Measurements from ENCODE around the gene GPR15LG.
"Not testable (repeated sequence)": the region's sequence is repeated elsewhere in the genome, so short reads cannot be mapped to it uniquely, and the experiment has no call there.

GPR15LG gene

GRCh38 chr10:84178160-84178609 lies 4.6 kb downstream of the GPR15LG start:
- Histone ChIP-seq H3K4me3 (ENCODE audit: low read depth, low read length) (no peak overlapping the region), H3K9ac (ENCODE audit: low read depth, low read length) (no peak overlapping the region), H3K27me3 (ENCODE audit: control insufficient read depth, insufficient read depth, low read length) (no peaks in the 10 kb centered on the region), H3K4me1 (ENCODE audit: control insufficient read depth, insufficient read depth, low read length) (peaks cover 7% of the 10 kb centered on the region; the same call in 1 of the 2 replicates), H3K27ac (ENCODE audit: low read depth, low read length) (no peak overlapping the region), H3K36me3 (ENCODE audit: control insufficient read depth, insufficient read depth, low read length) (no peaks in the 10 kb centered on the region), H3K9me3 (ENCODE audit: control insufficient read depth, insufficient read depth, low read length) (no peaks in the 10 kb centered on the region)

- peaks cover 7% of the 10 kb centered on the region; the same call in 1 of the 2 replicates for H3K4me1 ChIP-seq (ENCODE audit: control insufficient read depth, insufficient read depth, low read length)
- H3K36me3 ChIP-seq (ENCODE audit: control insufficient read depth, insufficient read depth, low read length), result no peaks in the 10 kb centered on the region
- no peaks in the 10 kb centered on the region for H3K9me3 ChIP-seq (ENCODE audit: control insufficient read depth, insufficient read depth, low read length)
- H3K9ac ChIP-seq (ENCODE audit: low read depth, low read length), result no peak overlapping the region
- H3K27ac ChIP-seq (ENCODE audit: low read depth, low read length), result no peak overlapping the region
- no peak overlapping the region for H3K4me3 ChIP-seq (ENCODE audit: low read depth, low read length)
- no peaks in the 10 kb centered on the region for H3K27me3 ChIP-seq (ENCODE audit: control insufficient read depth, insufficient read depth, low read length)
Observed at GRCh38 chr10:84179059-84179710, 5.6 kb downstream of the GPR15LG start.

- not testable (repeated sequence) for H3K9me3 ChIP-seq (ENCODE audit: control insufficient read depth, insufficient read depth, low read length); H3K4me3 ChIP-seq (ENCODE audit: low read depth, low read length)
Observed at GRCh38 chr10:84180386-84180785, 6.8 kb downstream of the GPR15LG start.

GRCh38 chr10:84181631-84182030 lies 8.0 kb downstream of the GPR15LG start:
- H3K27me3 ChIP-seq (ENCODE audit: control insufficient read depth, insufficient read depth, low read length), result no peaks in the 10 kb centered on the region
- no peak overlapping the region for H3K9ac ChIP-seq (ENCODE audit: low read depth, low read length)
- no peak overlapping the region for H3K4me3 ChIP-seq (ENCODE audit: low read depth, low read length)
- no peaks in the 10 kb centered on the region for H3K9me3 ChIP-seq (ENCODE audit: control insufficient read depth, insufficient read depth, low read length)
- no peak overlapping the region for H3K27ac ChIP-seq (ENCODE audit: low read depth, low read length)
- H3K4me1 ChIP-seq (ENCODE audit: control insufficient read depth, insufficient read depth, low read length), result peaks cover 7% of the 10 kb centered on the region; the same call in 1 of the 2 replicates
- no peaks in the 10 kb centered on the region for H3K36me3 ChIP-seq (ENCODE audit: control insufficient read depth, insufficient read depth, low read length)

More at GRCh38 chr10:84180386-84180785, 6.8 kb downstream of the GPR15LG start:
- H3K27me3 ChIP-seq (ENCODE audit: control insufficient read depth, insufficient read depth, low read length); H3K27ac ChIP-seq (ENCODE audit: low read depth, low read length); H3K36me3 ChIP-seq (ENCODE audit: control insufficient read depth, insufficient read depth, low read length); H3K4me1 ChIP-seq (ENCODE audit: control insufficient read depth, insufficient read depth, low read length); H3K9ac ChIP-seq (ENCODE audit: low read depth, low read length): not testable (repeated sequence)

GRCh38 chr10:84184517-84184916 lies 10.9 kb downstream of the GPR15LG start:
- H3K36me3 ChIP-seq (ENCODE audit: control insufficient read depth, insufficient read depth, low read length), result no peaks in the 10 kb centered on the region
- no peak overlapping the region for H3K4me3 ChIP-seq (ENCODE audit: low read depth, low read length)
- no peak overlapping the region for H3K27ac ChIP-seq (ENCODE audit: low read depth, low read length)
- peaks cover under 1% of the 10 kb centered on the region; the same call in 1 of the 2 replicates for H3K4me1 ChIP-seq (ENCODE audit: control insufficient read depth, insufficient read depth, low read length)
- no peaks in the 10 kb centered on the region for H3K9me3 ChIP-seq (ENCODE audit: control insufficient read depth, insufficient read depth, low read length)
- H3K9ac ChIP-seq (ENCODE audit: low read depth, low read length), result no peak overlapping the region
- no peaks in the 10 kb centered on the region for H3K27me3 ChIP-seq (ENCODE audit: control insufficient read depth, insufficient read depth, low read length)

- no peaks in the 10 kb centered on the region for H3K36me3 ChIP-seq (ENCODE audit: control insufficient read depth, insufficient read depth, low read length)
- no peaks in the 10 kb centered on the region for H3K27me3 ChIP-seq (ENCODE audit: control insufficient read depth, insufficient read depth, low read length)
- no peaks in the 10 kb centered on the region for H3K4me1 ChIP-seq (ENCODE audit: control insufficient read depth, insufficient read depth, low read length)
- no peaks in the 10 kb centered on the region for H3K9me3 ChIP-seq (ENCODE audit: control insufficient read depth, insufficient read depth, low read length)
- no peak overlapping the region for H3K9ac ChIP-seq (ENCODE audit: low read depth, low read length)
- H3K27ac ChIP-seq (ENCODE audit: low read depth, low read length), result no peak overlapping the region
- H3K4me3 ChIP-seq (ENCODE audit: low read depth, low read length), result no peak overlapping the region
Observed at GRCh38 chr10:84185526-84186175, 12.1 kb downstream of the GPR15LG start.

- Histone ChIP-seq H3K27me3 (ENCODE audit: control insufficient read depth, insufficient read depth, low read length) (peaks cover 13% of the 10 kb centered on the region), H3K4me3 (ENCODE audit: low read depth, low read length) (no peak overlapping the region), H3K4me1 (ENCODE audit: control insufficient read depth, insufficient read depth, low read length) (no peaks in the 10 kb centered on the region), H3K36me3 (ENCODE audit: control insufficient read depth, insufficient read depth, low read length) (no peaks in the 10 kb centered on the region), H3K27ac (ENCODE audit: low read depth, low read length) (no peak overlapping the region), H3K9ac (ENCODE audit: low read depth, low read length) (no peak overlapping the region), H3K9me3 (ENCODE audit: control insufficient read depth, insufficient read depth, low read length) (no peaks in the 10 kb centered on the region)
Observed at GRCh38 chr10:84188815-84189214, 15.2 kb downstream of the GPR15LG start.

- Histone ChIP-seq H3K4me3 (ENCODE audit: low read depth, low read length) (no peak overlapping the region), H3K9me3 (ENCODE audit: control insufficient read depth, insufficient read depth, low read length) (no peaks in the 10 kb centered on the region), H3K4me1 (ENCODE audit: control insufficient read depth, insufficient read depth, low read length) (peaks cover 3% of the 10 kb centered on the region; the same call in 1 of the 2 replicates), H3K9ac (ENCODE audit: low read depth, low read length) (no peak overlapping the region), H3K36me3 (ENCODE audit: control insufficient read depth, insufficient read depth, low read length) (no peaks in the 10 kb centered on the region), H3K27me3 (ENCODE audit: control insufficient read depth, insufficient read depth, low read length) (peaks cover 31% of the 10 kb centered on the region), H3K27ac (ENCODE audit: low read depth, low read length) (no peak overlapping the region)
Observed at GRCh38 chr10:84190621-84191020, 17.0 kb downstream of the GPR15LG start.

- Histone ChIP-seq H3K4me1 (ENCODE audit: control insufficient read depth, insufficient read depth, low read length) (peaks cover 3% of the 10 kb centered on the region; the same call in 1 of the 2 replicates), H3K9ac (ENCODE audit: low read depth, low read length) (no peak overlapping the region), H3K27ac (ENCODE audit: low read depth, low read length) (no peak overlapping the region), H3K27me3 (ENCODE audit: control insufficient read depth, insufficient read depth, low read length) (peaks cover 36% of the 10 kb centered on the region), H3K9me3 (ENCODE audit: control insufficient read depth, insufficient read depth, low read length) (no peaks in the 10 kb centered on the region), H3K36me3 (ENCODE audit: control insufficient read depth, insufficient read depth, low read length) (no peaks in the 10 kb centered on the region), H3K4me3 (ENCODE audit: low read depth, low read length) (no peak overlapping the region)
Observed at GRCh38 chr10:84191106-84191505, 17.5 kb downstream of the GPR15LG start.

GRCh38 chr10:84193327-84193726 lies 19.7 kb downstream of the GPR15LG start:
- H3K27ac ChIP-seq (ENCODE audit: low read depth, low read length), result no peak overlapping the region
- no peak overlapping the region for H3K9ac ChIP-seq (ENCODE audit: low read depth, low read length)
- no peaks in the 10 kb centered on the region for H3K9me3 ChIP-seq (ENCODE audit: control insufficient read depth, insufficient read depth, low read length)
- H3K4me1 ChIP-seq (ENCODE audit: control insufficient read depth, insufficient read depth, low read length), result peaks cover 3% of the 10 kb centered on the region; the same call in 1 of the 2 replicates
- H3K27me3 ChIP-seq (ENCODE audit: control insufficient read depth, insufficient read depth, low read length), result peaks cover 48% of the 10 kb centered on the region
- no peak overlapping the region for H3K4me3 ChIP-seq (ENCODE audit: low read depth, low read length)
- no peaks in the 10 kb centered on the region for H3K36me3 ChIP-seq (ENCODE audit: control insufficient read depth, insufficient read depth, low read length)

GRCh38 chr10:84193846-84194423 lies 20.3 kb downstream of the GPR15LG start:
- Histone ChIP-seq H3K27me3 (ENCODE audit: control insufficient read depth, insufficient read depth, low read length) (peaks cover 48% of the 10 kb centered on the region), H3K36me3 (ENCODE audit: control insufficient read depth, insufficient read depth, low read length) (no peaks in the 10 kb centered on the region), H3K4me3 (ENCODE audit: low read depth, low read length) (peak overlapping the region; percentile 74), H3K4me1 (ENCODE audit: control insufficient read depth, insufficient read depth, low read length) (peaks cover 3% of the 10 kb centered on the region; the same call in 1 of the 2 replicates), H3K9ac (ENCODE audit: low read depth, low read length) (no peak overlapping the region), H3K9me3 (ENCODE audit: control insufficient read depth, insufficient read depth, low read length) (no peaks in the 10 kb centered on the region), H3K27ac (ENCODE audit: low read depth, low read length) (no peak overlapping the region)

All from HUES48 (cell line).